ENCODE measurements around the gene RBM15B. TPM values are rescaled to one million over a fixed set of nuclear protein-coding genes. Genes with fewer than 3 reads are reported as not detected.

The RBM15B gene
- total and polyA plus RNA-seq, 11 donors = 4.0 to 21.5 (median 15.7) TPM

GRCh38 chr3:51400166-51400565, 9.1 kb downstream of the RBM15B start:
- no peaks in the 10 kb centered on the region for H3K27me3 ChIP-seq
- peak overlapping the region in 1 of 12 donors; percentile 15 for H3K27ac ChIP-seq
- no peak for TF ChIP-seq POLR2A (IDR thresholded peaks at IDR 0.05)
- no peak for TF ChIP-seq CTCF (IDR thresholded peaks at IDR 0.05)
- WGBS, 4 donors = 90 to 94% (median 92%) methylated on average over 3 to 4 of the region's 4 CpGs
- no peak overlapping the region for H3K4me3 ChIP-seq
- ATAC-seq (peak in 1 of 4 donors; percentile 40), DNase-seq (no peak)
- H3K36me3 ChIP-seq = peaks cover 0 to 83% (median 64%) of the 10 kb centered on the region in 9 donors
- peaks cover 0 to 46% (median 21%) of the 10 kb centered on the region in 12 donors for H3K4me1 ChIP-seq
- intact Hi-C loops (cut with DNase I) = no loop called here
- no peaks in the 10 kb centered on the region for H3K9me3 ChIP-seq

DNA sequence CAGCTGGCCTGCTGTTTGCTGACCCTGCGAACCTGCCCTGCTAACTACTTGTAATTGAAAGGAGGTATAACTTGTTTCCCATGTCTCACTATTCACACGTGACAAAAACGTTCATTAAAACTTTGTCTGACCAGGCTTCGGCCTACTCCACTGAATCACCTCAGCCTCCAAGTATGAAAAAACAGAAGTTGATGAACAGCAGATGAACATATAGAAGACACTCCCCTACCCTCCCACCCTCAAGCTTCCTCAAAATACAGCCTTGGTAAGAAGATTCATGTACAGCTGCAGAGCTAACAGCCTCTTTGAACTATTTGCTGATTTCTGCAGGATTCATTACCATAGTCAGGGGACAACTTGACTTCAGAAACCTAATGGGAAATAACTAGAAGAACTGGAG, 10.7 kb downstream of the RBM15B start:
- DNase-seq = no peak
- intact Hi-C loops (cut with DNase I) = no loop called here
- WGBS, 4 donors = 84 to 91% (median 88%) methylated on average over 4 of the region's 4 CpGs
- Histone ChIP-seq H3K9me3 (no peaks in the 10 kb centered on the region), H3K27me3 (no peaks in the 10 kb centered on the region), H3K4me3 (no peak overlapping the region), H3K4me1 (peaks cover 0 to 32% (median 7%) of the 10 kb centered on the region in 12 donors), H3K36me3 (peaks cover 0 to 76% (median 49%) of the 10 kb centered on the region in 9 donors), H3K27ac (peak overlapping the region in 1 of 12 donors; percentile 62)
- peak in 3 of 4 donors; percentile 34 to 58 (median 36) for ATAC-seq
- TF ChIP-seq CTCF (IDR thresholded peaks at IDR 0.05) = no peak
- TF ChIP-seq POLR2A (IDR thresholded peaks at IDR 0.05) = no peak

GRCh38 chr3:51403675-51404074, 12.6 kb downstream of the RBM15B start:
- TF ChIP-seq POLR2A (IDR thresholded peaks at IDR 0.05) (no peak), CTCF (IDR thresholded peaks at IDR 0.05) (no peak)
- Histone ChIP-seq H3K27me3 (no peaks in the 10 kb centered on the region), H3K27ac (no peak overlapping the region), H3K4me3 (no peak overlapping the region), H3K9me3 (no peaks in the 10 kb centered on the region), H3K36me3 (peaks cover 0 to 64% (median 32%) of the 10 kb centered on the region in 9 donors), H3K4me1 (peaks cover 0 to 30% (median 1%) of the 10 kb centered on the region in 12 donors)
- no peak for DNase-seq
- intact Hi-C loops (cut with DNase I) = no loop called here
- ATAC-seq = no peak

- peaks cover 0 to 75% (median 39%) of the 10 kb centered on the region in 9 donors for H3K36me3 ChIP-seq
- WGBS, 4 donors = 94 to 97% (median 95%) methylated on average over 2 of the region's 2 CpGs
Measured at GRCh38 chr3:51408021-51408420, 16.9 kb downstream of the RBM15B start.

More at GRCh38 chr3:51408021-51408420, 16.9 kb downstream of the RBM15B start:
- intact Hi-C loops (cut with DNase I) = no loop called here
- H3K9me3 ChIP-seq = no peaks in the 10 kb centered on the region
- no peak for ATAC-seq
- DNase-seq = no peak
- TF ChIP-seq POLR2A (IDR thresholded peaks at IDR 0.05) (no peak), CTCF (IDR thresholded peaks at IDR 0.05) (no peak)
- H3K4me1 ChIP-seq = peaks cover 0 to 2% (median 0%) of the 10 kb centered on the region in 12 donors
- no peaks in the 10 kb centered on the region for H3K27me3 ChIP-seq
- H3K27ac ChIP-seq = no peak overlapping the region
- no peak overlapping the region for H3K4me3 ChIP-seq

Measured in heart left ventricle (tissue), 16 donors.